HepG2 (cell line): ENCODE data around the gene FBXW5. TPM values are rescaled to one million over a fixed set of nuclear protein-coding genes. Genes with fewer than 3 reads are reported as not detected.
A peak's percentile ranks its signal among the peaks of the same experiment; 100 is the strongest.

ENCODE experiments used
- AGO2 ChIP-seq: fragments of 200-400 bp; formaldehyde crosslinking; optimal IDR thresholded peaks from 2 replicates; pipeline ENCODE3; 2017; ENCODE audit warnings: mild to moderate bottlenecking, low read depth, low read length, moderate library complexity
- CBX1 ChIP-seq: IDR thresholded peaks from one replicate; pipeline ENCODE4 v1.6.1; 2016; ENCODE audit warnings: antibody characterized with exemption, low read depth
- CENPT ChIP-seq: sonication (generic); formaldehyde crosslinking; IDR thresholded peaks from 2 replicates; pipeline ENCODE4 v1.8.0; 2022; ENCODE audit warnings: low read depth, mild to moderate bottlenecking, moderate library complexity, missing genetic modification reagents
- DMTF1 ChIP-seq: sonication (generic); formaldehyde crosslinking; IDR thresholded peaks from 2 replicates; pipeline ENCODE4 v1.4.0; 2020; ENCODE audit warnings: mild to moderate bottlenecking, missing genetic modification reagents
- GZF1 ChIP-seq: sonication (generic); formaldehyde crosslinking; IDR thresholded peaks from 2 replicates; pipeline ENCODE4 v1.5.1; 2020; ENCODE audit warnings: mild to moderate bottlenecking, missing genetic modification reagents
- HNF4A ChIP-seq: sonication (generic); formaldehyde crosslinking; IDR thresholded peaks from 2 replicates; pipeline ENCODE4 v1.4.0; 2020; ENCODE audit warnings: missing genetic modification reagents
- IKZF1 ChIP-seq: fragments of 450-650 bp; IDR thresholded peaks from 2 replicates; pipeline ENCODE4 v1.7.1; 2016
- IKZF5 ChIP-seq: IDR thresholded peaks from 2 replicates; pipeline ENCODE4 v1.6.1; 2018; ENCODE audit warnings: missing genetic modification reagents, mild to moderate bottlenecking, missing compliant biosample characterization
- KAT7 ChIP-seq: IDR thresholded peaks from 2 replicates; pipeline ENCODE4 v1.6.1; 2018; ENCODE audit warnings: borderline replicate concordance, missing compliant biosample characterization
- KLF6 ChIP-seq: IDR thresholded peaks from 2 replicates; pipeline ENCODE4 v1.8.0; 2016; ENCODE audit warnings: missing biosample characterization, missing genetic modification reagents
- MIER2 ChIP-seq: IDR thresholded peaks from 2 replicates; pipeline ENCODE4 v1.6.1; 2016; ENCODE audit warnings: missing biosample characterization, missing genetic modification reagents
- NCOA2 ChIP-seq: sonication (generic); formaldehyde crosslinking; IDR thresholded peaks from 2 replicates; pipeline ENCODE4 v1.8.0; 2022; ENCODE audit warnings: inconsistent platforms
- NFE2L2 ChIP-seq: fragments of 150-350 bp; IDR thresholded peaks from 2 replicates; pipeline ENCODE4 v1.6.1; 2014; ENCODE audit warnings: low read length
- NONO ChIP-seq, 2 experiments: fragments of 450-650 bp in 1 of 2; sonication (generic) in 1 of 2; formaldehyde crosslinking in 1 of 2; IDR thresholded peaks in 1 of 2; conservative IDR thresholded peaks in 1 of 2; 2 replicates each; pipeline versions ENCODE4 v1.6.1 to v1.8.0; 2017 to 2022; ENCODE audit warnings: mild to moderate bottlenecking in 1 of 2, missing genetic modification reagents in 1 of 2, moderate library complexity in 1 of 2
- PREB ChIP-seq: sonication (generic); formaldehyde crosslinking; IDR thresholded peaks from 2 replicates; pipeline ENCODE4 v1.4.0; 2020; ENCODE audit warnings: missing genetic modification reagents
- PRMT3 ChIP-seq: sonication (generic); formaldehyde crosslinking; IDR thresholded peaks from 2 replicates; pipeline ENCODE4 v1.8.1; 2022; ENCODE audit warnings: low read depth, mild to moderate bottlenecking, moderate library complexity, missing genetic modification reagents, borderline replicate concordance
- RELA ChIP-seq: sonication (generic); formaldehyde crosslinking; IDR thresholded peaks from 2 replicates; pipeline ENCODE4 v1.4.0; 2020; ENCODE audit warnings: missing genetic modification reagents
- REXO4 ChIP-seq: sonication (generic); formaldehyde crosslinking; IDR thresholded peaks from 2 replicates; pipeline ENCODE4 v1.8.0; 2022; ENCODE audit warnings: missing genetic modification reagents, mild to moderate bottlenecking, borderline replicate concordance
- TFDP2 ChIP-seq: sonication (generic); formaldehyde crosslinking; IDR thresholded peaks from 2 replicates; pipeline ENCODE4 v1.4.0; 2020; ENCODE audit warnings: missing genetic modification reagents
- ZBTB7A ChIP-seq: sonication (generic); formaldehyde crosslinking; IDR thresholded peaks from 2 replicates; pipeline ENCODE4 v1.8.0; 2022; ENCODE audit warnings: mild to moderate bottlenecking, missing genetic modification reagents
- ZC3H4 ChIP-seq: sonication (generic); formaldehyde crosslinking; IDR thresholded peaks from 2 replicates; pipeline ENCODE4 v1.4.0; 2020; ENCODE audit warnings: missing genetic modification reagents, borderline replicate concordance
- ZFP36 ChIP-seq: fragments of 150-350 bp; IDR thresholded peaks from 2 replicates; pipeline ENCODE4 v1.6.1; 2018; ENCODE audit warnings: borderline replicate concordance, low read length, low read depth; ENCODE audit not compliant: partially characterized antibody
- ZFP62 ChIP-seq: sonication (generic); formaldehyde crosslinking; IDR thresholded peaks from 2 replicates; pipeline ENCODE4 v1.4.0; 2020; ENCODE audit warnings: missing genetic modification reagents
- ZNF530 ChIP-seq: sonication (generic); formaldehyde crosslinking; IDR thresholded peaks from 2 replicates; pipeline ENCODE4 v1.5.0; 2020; ENCODE audit warnings: low read depth, mild to moderate bottlenecking, missing genetic modification reagents
- ZNF547 ChIP-seq: sonication (generic); formaldehyde crosslinking; IDR thresholded peaks from 2 replicates; pipeline ENCODE4 v1.5.1; 2020; ENCODE audit warnings: mild to moderate bottlenecking, missing genetic modification reagents
- ZSCAN21 ChIP-seq: sonication (generic); formaldehyde crosslinking; IDR thresholded peaks from 2 replicates; pipeline ENCODE4 v1.8.0; 2022; ENCODE audit warnings: mild to moderate bottlenecking, missing genetic modification reagents, moderate library complexity, borderline replicate concordance
- polyA plus RNA-seq, 8 experiments: library from polyadenylated mRNA; depleted of rRNA in 3 of 8; stranded (reverse) in 7 of 8; unstranded in 1 of 8; fragments of >200 nt; fragmentation: Illumina TruSeq in 4 of 8; extraction: Trizol in 4 of 8; gene quantifications; 2 replicates each; pipeline versions ENCODE4 v1.2.1 to v1.2.3, GENCODE V29; 2011 to 2016; ENCODE audit warnings: low read depth in 4 of 8, missing spikeins in 1 of 8, mixed read lengths in 1 of 8; ENCODE audit not compliant: insufficient read depth in 1 of 8
- total RNA-seq, 5 experiments: library from RNA; depleted of rRNA; stranded (reverse); fragments of >200 nt; fragmentation: Illumina TruSeq; extraction: Trizol; gene quantifications; 2 replicates each; pipeline ENCODE4 v1.2.3, GENCODE V29; 2016; ENCODE audit warnings: low read depth in 1 of 5

Gene FBXW5
- total and polyA plus RNA-seq, 2 of the 13 experiments (the other 11 are each of a cell fraction or from before 2014, with no cell fraction given), result 52.0 to 60.4 TPM

GRCh38 chr9:136945333-136946227, 1.0 kb upstream of the FBXW5 start (continued):
- TF ChIP-seq MIER2 (CRISPR knock-in tag) (no peak), CENPT (CRISPR knock-in tag) (no peak), ZFP62 (no peak), HNF4A (CRISPR knock-in tag) (no peak), IKZF1 (no peak), IKZF5 (CRISPR knock-in tag) (no peak; the same call in 1 of the 2 replicates), RELA (no peak), AGO2 (no peak), ZC3H4 (CRISPR knock-in tag) (no peak), ZNF530 (CRISPR knock-in tag) (no peak), PRMT3 (CRISPR knock-in tag) (no peak), GZF1 (CRISPR knock-in tag) (0 out of 2 replicates have a peak, but pooled peaks have one; percentile 40), NFE2L2 (no peak), NCOA2 (CRISPR knock-in tag) (no peak), ZFP36 (no peak), PREB (CRISPR knock-in tag) (no peak), DMTF1 (no peak), ZNF547 (CRISPR knock-in tag) (no peak), ZBTB7A (no peak; the same call in 1 of the 2 replicates), REXO4 (no peak), NONO (IDR thresholded peaks at IDR 0.05) (no peak), NONO (CRISPR knock-in tag; conservative IDR thresholded peaks at IDR 0.05) (peak; percentile 39; the same call in 1 of the 2 replicates), TFDP2 (CRISPR knock-in tag) (no peak), CBX1 (no peak), ZSCAN21 (no peak), KLF6 (CRISPR knock-in tag) (no peak), KAT7 (0 out of 2 replicates have a peak, but pooled peaks have one; percentile 12)
